ENCODE data around the gene PNMA8B. TPM values are rescaled to one million over a fixed set of nuclear protein-coding genes. Genes with fewer than 3 reads are reported as not detected.
A peak's percentile ranks its signal among the peaks of the same experiment; 100 is the strongest.

PNMA8B gene
- polyA plus RNA-seq, 1 donor from 2014 or later, result 10.1 TPM

DNA sequence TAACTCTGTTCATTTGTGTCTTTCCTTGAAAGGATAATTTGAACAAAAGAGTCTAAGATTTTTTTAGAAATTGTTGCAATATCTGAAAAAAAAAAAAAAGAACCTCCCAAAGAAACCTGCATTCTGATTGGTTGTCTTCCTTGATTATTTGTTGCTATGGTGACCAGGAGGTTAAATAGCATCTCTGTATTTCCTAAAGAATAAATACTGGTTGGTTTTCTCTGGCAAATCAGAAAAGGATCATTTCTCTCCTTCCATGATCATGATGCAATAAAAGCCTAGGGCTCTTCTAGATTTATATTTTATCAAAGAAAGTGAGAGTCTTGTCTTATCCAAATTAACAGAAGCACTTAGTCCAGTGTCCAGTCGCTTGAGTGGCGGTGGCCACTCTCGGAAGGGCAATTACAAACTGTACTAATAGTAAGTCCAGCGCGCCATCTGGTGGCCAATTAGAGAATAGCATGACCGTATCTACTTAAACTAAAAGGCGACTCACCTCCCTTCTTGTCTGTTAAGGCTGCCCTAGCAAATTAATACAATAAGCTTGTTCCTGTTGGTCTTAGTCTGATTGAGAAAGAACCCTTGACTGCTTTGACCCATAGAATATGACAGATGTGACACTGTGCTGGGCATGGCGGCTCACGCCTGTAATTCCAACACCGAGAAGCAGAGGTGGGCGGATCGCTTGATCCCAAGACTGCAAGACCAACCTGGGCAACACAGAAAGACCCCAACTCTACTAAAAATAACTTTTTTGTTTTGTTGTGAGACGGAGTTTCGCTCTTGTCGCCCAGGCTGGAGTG is 47.0 kb upstream of the PNMA8B start:
- H3K4me3 ChIP-seq (ENCODE audit: low read length), result peak overlapping the region; percentile 53

DNA sequence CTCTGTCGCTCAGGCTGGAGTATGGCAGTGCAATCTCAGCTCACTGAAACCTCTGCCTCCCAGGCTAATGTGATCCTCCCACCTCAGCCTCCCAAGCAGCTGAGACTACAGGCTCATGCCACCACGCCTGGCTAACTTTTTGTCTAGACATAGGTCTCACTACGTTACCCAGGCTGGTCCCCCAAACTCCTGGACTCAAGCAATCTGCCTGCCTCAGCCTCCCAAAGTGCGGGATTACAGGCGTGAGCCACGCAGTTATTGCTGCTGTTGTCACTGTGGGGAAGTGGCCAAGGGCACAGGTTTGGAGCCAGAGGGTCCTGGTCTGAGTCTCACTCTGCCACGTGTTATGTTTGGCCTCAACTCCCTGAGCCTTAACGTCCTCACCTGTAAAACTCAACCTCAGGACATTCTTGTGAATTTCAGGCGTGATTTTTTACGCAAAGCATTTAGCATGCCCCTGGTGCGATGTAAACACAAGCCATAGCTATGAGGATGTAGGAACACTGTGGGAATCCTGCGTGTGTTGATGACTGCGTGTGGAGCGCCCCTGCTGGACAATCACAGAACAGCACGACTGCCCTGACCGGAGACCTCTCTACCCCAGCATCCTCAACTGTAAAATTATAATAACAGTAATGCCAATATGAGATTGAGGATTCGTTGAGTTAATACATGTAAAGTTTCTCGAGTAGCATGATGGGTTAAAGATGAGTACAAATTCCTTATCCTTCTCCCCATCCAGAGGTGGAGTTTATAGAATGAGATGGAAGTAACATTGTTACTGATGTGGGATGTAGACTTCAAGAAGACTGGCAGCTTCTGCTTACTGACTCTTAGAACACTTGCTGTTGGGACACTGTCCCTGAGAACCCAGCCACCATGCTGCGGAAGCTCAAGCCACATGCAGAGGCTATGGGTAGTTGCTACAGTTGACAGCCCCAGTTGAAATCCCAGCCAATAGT is 41.8 kb upstream of the PNMA8B start:
- H3K79me2 ChIP-seq (replicated peaks; ENCODE audit: insufficient read depth, low read length), result no peaks in the 10 kb centered on the region
- H2AFZ ChIP-seq (ENCODE audit: low read depth, low read length), result no peak overlapping the region
- H3K27me3 ChIP-seq (ENCODE audit: insufficient read depth, low read depth, low read length), result no peaks in the 10 kb centered on the region
- no peaks in the 10 kb centered on the region for H3K9me2 ChIP-seq (ENCODE audit: insufficient read depth, low read length)
- no peak overlapping the region for H3K27ac ChIP-seq (ENCODE audit: low read length)
- no peaks in the 10 kb centered on the region for H3K36me3 ChIP-seq (ENCODE audit: insufficient read depth, low read length)
- no peaks in the 10 kb centered on the region for H4K20me1 ChIP-seq (ENCODE audit: insufficient read depth)
- no peak for TF ChIP-seq MXI1 (conservative IDR thresholded peaks at IDR 0.05; ENCODE audit: poor library complexity, severe bottlenecking)
- no peak for TF ChIP-seq TAF1 (IDR thresholded peaks at IDR 0.05; ENCODE audit: low read depth)
- TF ChIP-seq EZH2 (IDR thresholded peaks at IDR 0.05; ENCODE audit: borderline replicate concordance, insufficient read depth, low read length, poor library complexity, severe bottlenecking), result no peak
- no peak for TF ChIP-seq EP300 (conservative IDR thresholded peaks at IDR 0.05; ENCODE audit: poor library complexity, severe bottlenecking)
- TF ChIP-seq, protein P1, sequence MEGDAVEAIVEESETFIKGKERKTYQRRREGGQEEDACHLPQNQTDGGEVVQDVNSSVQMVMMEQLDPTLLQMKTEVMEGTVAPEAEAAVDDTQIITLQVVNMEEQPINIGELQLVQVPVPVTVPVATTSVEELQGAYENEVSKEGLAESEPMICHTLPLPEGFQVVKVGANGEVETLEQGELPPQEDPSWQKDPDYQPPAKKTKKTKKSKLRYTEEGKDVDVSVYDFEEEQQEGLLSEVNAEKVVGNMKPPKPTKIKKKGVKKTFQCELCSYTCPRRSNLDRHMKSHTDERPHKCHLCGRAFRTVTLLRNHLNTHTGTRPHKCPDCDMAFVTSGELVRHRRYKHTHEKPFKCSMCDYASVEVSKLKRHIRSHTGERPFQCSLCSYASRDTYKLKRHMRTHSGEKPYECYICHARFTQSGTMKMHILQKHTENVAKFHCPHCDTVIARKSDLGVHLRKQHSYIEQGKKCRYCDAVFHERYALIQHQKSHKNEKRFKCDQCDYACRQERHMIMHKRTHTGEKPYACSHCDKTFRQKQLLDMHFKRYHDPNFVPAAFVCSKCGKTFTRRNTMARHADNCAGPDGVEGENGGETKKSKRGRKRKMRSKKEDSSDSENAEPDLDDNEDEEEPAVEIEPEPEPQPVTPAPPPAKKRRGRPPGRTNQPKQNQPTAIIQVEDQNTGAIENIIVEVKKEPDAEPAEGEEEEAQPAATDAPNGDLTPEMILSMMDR (IDR thresholded peaks at IDR 0.05; ENCODE audit: poor library complexity, severe bottlenecking), result peak; percentile 60
- TF ChIP-seq RAD21 (conservative IDR thresholded peaks at IDR 0.05), result no peak
- no peaks in the 10 kb centered on the region for H3K9me3 ChIP-seq (ENCODE audit: low read length)
- H3K9ac ChIP-seq (ENCODE audit: low read length), result no peak overlapping the region
- H3F3A ChIP-seq (ENCODE audit: insufficient read depth, low read length, poor library complexity, severe bottlenecking), result no peaks in the 10 kb centered on the region
- H3K4me2 ChIP-seq (ENCODE audit: low read length), result no peak overlapping the region
- no peak overlapping the region for H3K4me3 ChIP-seq (ENCODE audit: low read length)

More for the DNA sequence above, 47.0 kb upstream of the PNMA8B start:
- Histone ChIP-seq H4K20me1 (ENCODE audit: insufficient read depth) (no peaks in the 10 kb centered on the region), H3K79me2 (replicated peaks; ENCODE audit: insufficient read depth, low read length) (no peaks in the 10 kb centered on the region), H3K27ac (ENCODE audit: low read length) (peak overlapping the region; percentile 75), H3K9ac (ENCODE audit: low read length) (peak overlapping the region; percentile 30), H3K27me3 (ENCODE audit: insufficient read depth, low read depth, low read length) (no peaks in the 10 kb centered on the region), H3K9me3 (ENCODE audit: low read length) (no peaks in the 10 kb centered on the region), H3K4me2 (ENCODE audit: low read length) (peak overlapping the region; percentile 46), H2AFZ (ENCODE audit: low read depth, low read length) (no peak overlapping the region), H3F3A (ENCODE audit: insufficient read depth, low read length, poor library complexity, severe bottlenecking) (no peaks in the 10 kb centered on the region), H3K36me3 (ENCODE audit: insufficient read depth, low read length) (no peaks in the 10 kb centered on the region), H3K9me2 (ENCODE audit: insufficient read depth, low read length) (no peaks in the 10 kb centered on the region)
- TF ChIP-seq, protein P1 (IDR thresholded peaks at IDR 0.05; ENCODE audit: poor library complexity, severe bottlenecking), result peak; percentile 98
- no peak for TF ChIP-seq TAF1 (IDR thresholded peaks at IDR 0.05; ENCODE audit: low read depth)
- peak; percentile 95 for TF ChIP-seq SMC3 (conservative IDR thresholded peaks at IDR 0.05; ENCODE audit: poor library complexity)
- TF ChIP-seq RAD21 (conservative IDR thresholded peaks at IDR 0.05), result peak; percentile 91

All from neural cell (in vitro differentiated cells).